SK-N-SH (cell line): ENCODE results near the gene CCNF.

Experiments used
- CTCF ChIP-seq: fragments of 200-600 bp; sonication (generic); IDR thresholded peaks from 2 replicates; pipeline ENCODE4 v1.6.1; 2017; ENCODE audit warnings: antibody characterized with exemption, mild to moderate bottlenecking, moderate library complexity
- FOSL2 ChIP-seq: IDR thresholded peaks from 2 replicates; pipeline ENCODE4 v1.4.0; 2012; ENCODE audit warnings: low read depth, mild to moderate bottlenecking, moderate library complexity, borderline replicate concordance
- JUND ChIP-seq: IDR thresholded peaks from 2 replicates; pipeline ENCODE4 v1.4.0; 2012
- MAX ChIP-seq: IDR thresholded peaks from 2 replicates; pipeline ENCODE4 v1.4.0; 2012; ENCODE audit warnings: low read depth
- MEF2A ChIP-seq: IDR thresholded peaks from 2 replicates; pipeline ENCODE4 v1.4.0; 2012; ENCODE audit warnings: low read depth, borderline replicate concordance
- MXI1 ChIP-seq: IDR thresholded peaks from 2 replicates; pipeline ENCODE4 v1.6.1; 2012; ENCODE audit warnings: mild to moderate bottlenecking, low read depth, low read length, improper control_type of control experiment
- NFIC ChIP-seq: IDR thresholded peaks from 2 replicates; pipeline ENCODE4 v1.4.0; 2012; ENCODE audit warnings: borderline replicate concordance
- REST ChIP-seq: IDR thresholded peaks from 2 replicates; pipeline ENCODE4 v1.6.1; 2012; ENCODE audit warnings: mild to moderate bottlenecking, low read depth, low read length, moderate library complexity
- TAF1 ChIP-seq: IDR thresholded peaks from 2 replicates; pipeline ENCODE4 v1.6.1; 2012; ENCODE audit warnings: low read depth, mild to moderate bottlenecking, low read length, moderate library complexity, borderline replicate concordance
- TEAD4 ChIP-seq: IDR thresholded peaks from 2 replicates; pipeline ENCODE4 v1.4.0; 2012; ENCODE audit warnings: mild to moderate bottlenecking, borderline replicate concordance; ENCODE audit not compliant: insufficient read depth
- USF2 ChIP-seq: fragments of 150-350 bp; IDR thresholded peaks from 2 replicates; pipeline ENCODE4 v1.6.1; 2017; ENCODE audit warnings: antibody characterized with exemption, low read length, low read depth, borderline replicate concordance
- ZBTB33 ChIP-seq: IDR thresholded peaks from 2 replicates; pipeline ENCODE4 v1.4.0; 2012; ENCODE audit warnings: low read depth, borderline replicate concordance

- TF ChIP-seq JUND (no peak), MEF2A (no peak), MXI1 (no peak), MAX (no peak), CTCF (no peak), TAF1 (no peak), TEAD4 (no peak), ZBTB33 (no peak), NFIC (no peak), REST (no peak), FOSL2 (no peak), USF2 (no peak)
Observed at GRCh38 chr16:2455081-2455845, 26.0 kb downstream of the CCNF start.
